Measurements from ENCODE around the gene TMEM269.
"Not testable (repeated sequence)": the region's sequence is repeated elsewhere in the genome, so short reads cannot be mapped to it uniquely, and the experiment has no call there.

The TMEM269 gene

GRCh38 chr1:42807056-42807668 is 22.4 kb downstream of the TMEM269 start:
- POLR2A ChIA-PET, result no interaction called here
- no peaks in the 10 kb centered on the region for H3K4me1 ChIP-seq (ENCODE audit: control insufficient read depth, insufficient read depth, low read length)
- CTCF ChIA-PET, result interaction anchor here (1.1 kb wide), 1 partner anchor 12 kb away, joined by 3 read pairs; no protein-coding TSS in a partner anchor

DNA sequence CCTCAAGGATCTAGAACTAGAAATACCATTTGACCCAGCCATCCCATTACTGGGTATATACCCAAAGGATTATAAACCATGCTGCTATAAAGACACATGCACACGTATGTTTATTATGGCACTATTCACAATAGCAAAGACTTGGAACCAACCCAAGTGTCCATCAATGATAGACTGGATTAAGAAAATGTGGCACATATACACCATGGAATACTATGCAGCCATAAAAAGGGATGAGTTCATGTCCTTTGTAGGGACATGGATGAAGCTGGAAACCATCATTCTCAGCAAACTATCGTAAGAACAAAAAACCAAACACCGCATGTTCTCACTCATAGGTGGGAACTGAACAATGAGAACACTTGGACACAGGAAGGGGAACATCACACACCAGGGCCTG is 30.0 kb downstream of the TMEM269 start:
- TF ChIP-seq ZNF146 (tag by site-specific recombination; IDR thresholded peaks at IDR 0.05) (peak; percentile 95), ZNF580 (tag by site-specific recombination; IDR thresholded peaks at IDR 0.05) (peak; percentile 57; the same call in 1 of the 2 replicates)
- H3K9me3 ChIP-seq (ENCODE audit: control insufficient read depth, insufficient read depth, low read depth, low read length); POLR2A ChIA-PET; H3K4me1 ChIP-seq (ENCODE audit: control insufficient read depth, insufficient read depth, low read length); CTCF ChIA-PET; H3K4me3 ChIP-seq (ENCODE audit: low read depth, low read length); H3K27ac ChIP-seq (ENCODE audit: extremely low read depth, low read depth, low read length): not testable (repeated sequence)
- peaks cover 0 to 20% of the 10 kb centered on the region in 2 experiments; a peak in 1 of 3 replicates for H3K36me3 ChIP-seq (ENCODE audit: control insufficient read depth in 2 of 2, insufficient read depth in 1 of 2, low read length in 2 of 2)

More at GRCh38 chr1:42807056-42807668, 22.4 kb downstream of the TMEM269 start:
- Histone ChIP-seq H3K4me3 (ENCODE audit: low read depth, low read length) (no peak overlapping the region), H3K9me3 (ENCODE audit: control insufficient read depth, insufficient read depth, low read depth, low read length) (no peaks in the 10 kb centered on the region), H3K36me3 (ENCODE audit: control insufficient read depth in 2 of 2, insufficient read depth in 1 of 2, low read length in 2 of 2) (peaks cover 0 to 39% of the 10 kb centered on the region in 2 experiments; a peak in 2 of 3 replicates), H3K27ac (ENCODE audit: extremely low read depth, low read depth, low read length) (no peak overlapping the region)
- TF ChIP-seq ZNF138 (tag by site-specific recombination; IDR thresholded peaks at IDR 0.05; ENCODE audit: borderline replicate concordance), result no peak
- no peak for TF ChIP-seq ZNF580 (tag by site-specific recombination; IDR thresholded peaks at IDR 0.05)
- TF ChIP-seq ZNF600 (tag by site-specific recombination; IDR thresholded peaks at IDR 0.05), result no peak
- TF ChIP-seq ZBTB7A (tag by site-specific recombination; IDR thresholded peaks at IDR 0.05; ENCODE audit: low read depth), result no peak
- TF ChIP-seq GLIS1 (tag by site-specific recombination; IDR thresholded peaks at IDR 0.05), result no peak
- no peak for TF ChIP-seq ZNF18 (tag by site-specific recombination; IDR thresholded peaks at IDR 0.05)
- TF ChIP-seq ZBTB44 (tag by site-specific recombination; IDR thresholded peaks at IDR 0.05), result no peak
- no peak for TF ChIP-seq ZNF76 (tag by site-specific recombination; IDR thresholded peaks at IDR 0.05; ENCODE audit: borderline replicate concordance, low read depth)

DNA sequence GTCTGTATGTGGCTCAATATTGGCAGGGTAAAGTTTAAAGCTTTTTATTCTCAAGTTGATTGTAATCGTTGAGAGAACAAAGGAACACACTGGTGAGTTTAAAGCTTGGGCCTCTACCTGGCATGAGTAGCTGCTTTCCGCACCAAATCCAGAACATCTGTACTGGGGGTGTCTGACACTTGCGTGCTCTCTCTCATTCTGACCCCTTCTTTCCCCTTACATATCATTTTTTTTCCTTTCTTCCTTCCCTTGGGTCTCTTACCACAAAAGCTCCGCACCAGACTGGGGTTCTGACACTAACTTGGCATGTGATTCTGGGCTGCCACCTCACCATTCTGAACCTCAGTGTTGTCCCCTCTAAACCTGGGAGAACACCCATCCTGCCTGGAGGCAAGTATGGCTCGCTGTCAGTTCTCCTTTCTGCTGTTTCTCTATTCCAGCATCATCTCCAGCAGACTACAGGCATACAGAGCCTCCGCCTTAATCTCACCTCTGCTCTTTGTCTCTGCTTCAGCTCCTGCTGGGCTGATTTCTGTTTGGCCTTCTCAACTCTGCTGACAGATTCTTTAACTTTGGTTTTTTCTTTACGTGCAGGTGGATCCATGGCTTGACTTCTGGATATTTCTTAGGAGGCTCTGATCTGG is 31.3 kb downstream of the TMEM269 start:
- no peaks in the 10 kb centered on the region for H3K9me3 ChIP-seq (ENCODE audit: control insufficient read depth, insufficient read depth, low read depth, low read length)
- peaks cover 2% of the 10 kb centered on the region; the same call in 1 of the 2 replicates for H3K4me1 ChIP-seq (ENCODE audit: control insufficient read depth, insufficient read depth, low read length)
- H3K36me3 ChIP-seq (ENCODE audit: control insufficient read depth in 2 of 2, insufficient read depth in 1 of 2, low read length in 2 of 2), result peaks cover 0 to 15% of the 10 kb centered on the region in 2 experiments; a peak in 1 of 3 replicates
- CTCF ChIA-PET, result interaction anchor here (0.6 to 0.7 kb wide), 3 partner anchors 23 to 734 kb away, joined by 3 to 4 read pairs (median 3); no protein-coding TSS in a partner anchor
- H3K27ac ChIP-seq (ENCODE audit: extremely low read depth, low read depth, low read length), result peak overlapping the region; percentile 98; the same call in 1 of the 2 replicates
- POLR2A ChIA-PET, result interaction anchor here (1.8 to 2.8 kb wide), 2 partner anchors 30 to 50 kb away, joined by 18 to 25 read pairs; partner anchors contain the start of genes C1orf50, P3H1 and ZNF691
- peak overlapping the region; percentile 86 for H3K4me3 ChIP-seq (ENCODE audit: low read depth, low read length)
- TF ChIP-seq TCF7L2 (IDR thresholded peaks at IDR 0.05; ENCODE audit: borderline replicate concordance, low read depth, low read length), result no peak
- no peak for TF ChIP-seq ZNF112 (tag by site-specific recombination; IDR thresholded peaks at IDR 0.05)
- no peak for TF ChIP-seq ZNF404 (tag by site-specific recombination; IDR thresholded peaks at IDR 0.05)
- no peak for TF ChIP-seq BCL11B (tag by site-specific recombination; IDR thresholded peaks at IDR 0.05; ENCODE audit: low read depth)
- TF ChIP-seq ZNF366 (tag by site-specific recombination; conservative IDR thresholded peaks at IDR 0.05), result peak; percentile 42; the same call in 1 of the 2 replicates
- TF ChIP-seq PATZ1 (tag by site-specific recombination; IDR thresholded peaks at IDR 0.05), result 0 out of 2 replicates have a peak, but pooled peaks have one; percentile 2
- TF ChIP-seq ZNF2 (tag by site-specific recombination; IDR thresholded peaks at IDR 0.05), result no peak
- no peak for TF ChIP-seq ZNF473 (tag by site-specific recombination; IDR thresholded peaks at IDR 0.05)
- TF ChIP-seq ZBTB17 (tag by site-specific recombination; IDR thresholded peaks at IDR 0.05), result peak; percentile 81
- no peak for TF ChIP-seq ZNF133 (tag by site-specific recombination; IDR thresholded peaks at IDR 0.05)
- no peak for TF ChIP-seq ZFP69B (tag by site-specific recombination; IDR thresholded peaks at IDR 0.05)
- TF ChIP-seq ZNF645 (tag by site-specific recombination; IDR thresholded peaks at IDR 0.05), result no peak
- TF ChIP-seq ZNF596 (tag by site-specific recombination; IDR thresholded peaks at IDR 0.05), result no peak
- TF ChIP-seq OSR2 (tag by site-specific recombination; IDR thresholded peaks at IDR 0.05), result no peak
